Limb (tissue), 2 donors: Measurements from ENCODE around the gene KCNH8.

ENCODE experiments used
- DNase-seq, 2 donors: peaks; one replicate each; pipeline ENCODE4 v3.0.0-alpha.2; 2016; ENCODE audit errors: extremely low spot score in 2 of 2

Gene KCNH8

GRCh38 chr3:19476281-19476680 lies 328.0 kb downstream of the KCNH8 start:
- DNase-seq, result no peak

GRCh38 chr3:19485267-19485666 lies 337.0 kb downstream of the KCNH8 start:
- no peak for DNase-seq

GRCh38 chr3:19487386-19487785 lies 339.1 kb downstream of the KCNH8 start:
- no peak for DNase-seq

GRCh38 chr3:19488939-19489338 lies 340.6 kb downstream of the KCNH8 start:
- no peak for DNase-seq

GRCh38 chr3:19489936-19490335 lies 341.6 kb downstream of the KCNH8 start:
- DNase-seq, result no peak

- no peak for DNase-seq
These were observed 357.9 kb downstream of the KCNH8 start for GRCh38 chr3:19506171-19506570.

GRCh38 chr3:19522305-19522704 lies 374.0 kb downstream of the KCNH8 start:
- DNase-seq, result no peak

- DNase-seq, result no peak
These were observed 377.8 kb downstream of the KCNH8 start for GRCh38 chr3:19526071-19526470.

- DNase-seq, result no peak
These were observed 379.4 kb downstream of the KCNH8 start for GRCh38 chr3:19527746-19528145.

GRCh38 chr3:19531426-19531825 lies 383.1 kb downstream of the KCNH8 start:
- no peak for DNase-seq

GRCh38 chr3:19539518-19540392 lies 391.4 kb downstream of the KCNH8 start:
- no peak for DNase-seq

- no peak for DNase-seq
These were observed 392.2 kb downstream of the KCNH8 start for GRCh38 chr3:19540464-19540863.

- DNase-seq, result no peak
These were observed 393.0 kb downstream of the KCNH8 start for GRCh38 chr3:19541284-19541683.

- DNase-seq, result no peak
These were observed 395.0 kb downstream of the KCNH8 start for GRCh38 chr3:19543212-19543841.

- DNase-seq, result no peak
These were observed 399.6 kb downstream of the KCNH8 start for GRCh38 chr3:19547665-19548464.

- DNase-seq, result no peak
These were observed 411.6 kb downstream of the KCNH8 start for GRCh38 chr3:19559724-19560442.

- DNase-seq, result no peak
These were observed 425.3 kb downstream of the KCNH8 start for GRCh38 chr3:19573644-19574043.

GRCh38 chr3:19574268-19574667 lies 426.0 kb downstream of the KCNH8 start:
- no peak for DNase-seq

- no peak for DNase-seq
These were observed 428.0 kb downstream of the KCNH8 start for GRCh38 chr3:19576343-19576742.
